Prostate gland (tissue), 2 donors: ENCODE measurements around the gene ABCD2. TPM values are rescaled to one million over a fixed set of nuclear protein-coding genes. Genes with fewer than 3 reads are reported as not detected.

ENCODE experiments used
- DNase-seq: peaks from one replicate; pipeline ENCODE4 v3.0.0-alpha.2; 2019; ENCODE audit warnings: low spot score
- H3K27ac ChIP-seq, 2 donors: fragments of 200-600 bp; sonication (generic); 2 replicates each; pipeline ENCODE4 v1.5.1; 2017 to 2019
- H3K27me3 ChIP-seq: fragments of 200-600 bp; sonication (generic); replicated peaks from 2 replicates; pipeline ENCODE4 v1.5.1; 2019; ENCODE audit not compliant: insufficient read depth
- H3K36me3 ChIP-seq, 2 donors: fragments of 200-600 bp; sonication (generic); 1 replicate in 1 of 2; 2 replicates in 1 of 2; pipeline versions ENCODE4 v1.5.1 to v1.8.1; 2017 to 2019
- H3K4me1 ChIP-seq: fragments of 200-600 bp; sonication (generic); replicated peaks from 2 replicates; pipeline ENCODE4 v1.5.1; 2019
- H3K4me3 ChIP-seq, 2 donors: fragments of 200-600 bp; sonication (generic); 2 replicates each; pipeline ENCODE4 v1.5.1; 2017 to 2019
- H3K9me3 ChIP-seq: fragments of 200-600 bp; sonication (generic); 2 replicates; pipeline ENCODE4 v1.5.1; 2017
- CTCF ChIP-seq, 4 experiments: fragments of 200-600 bp in 2 of 4; fragments of 450-650 bp in 2 of 4; sonication (generic) in 2 of 4; IDR thresholded peaks; 1 replicate in 3 of 4; 2 replicates in 1 of 4; pipeline ENCODE4 v1.5.1; 2016 to 2019; ENCODE audit warnings: antibody characterized with exemption in 4 of 4, mild to moderate bottlenecking in 2 of 4, moderate library complexity in 2 of 4
- POLR2A ChIP-seq: fragments of 450-650 bp; IDR thresholded peaks from one replicate; pipeline ENCODE4 v1.6.1; 2016; ENCODE audit warnings: antibody characterized with exemption, mild to moderate bottlenecking
- POLR2AphosphoS5 ChIP-seq: sonication (generic); formaldehyde crosslinking; IDR thresholded peaks from one replicate; pipeline ENCODE4 v1.6.1; 2017; ENCODE audit warnings: antibody characterized with exemption
- WGBS: methylation state at CpG from one replicate; pipeline ENCODE4 v1.1.5; 2018; 5-methylcytosine and 5-hydroxymethylcytosine counted together
- intact Hi-C: fragments of 100-400 bp; cut with DNase I; formaldehyde crosslinking; loops from one replicate; pipeline ENCODE4 v1.14.2; 2022
- total RNA-seq, 2 donors: library from RNA; depleted of rRNA; stranded (reverse); fragments of >200 nt; gene quantifications; one replicate each; pipeline ENCODE4 v1.1.0, GENCODE V29; 2016

The ABCD2 gene
- total RNA-seq, 2 donors from 2014 or later, result 0.40 TPM; not detected in 1

- no peaks in the 10 kb centered on the region for H3K9me3 ChIP-seq
- TF ChIP-seq POLR2A, result no peak
- TF ChIP-seq POLR2AphosphoS5, result no peak
- no peak for TF ChIP-seq CTCF (IDR thresholded peaks at IDR 0.05)
- no peak overlapping the region for H3K4me3 ChIP-seq
- intact Hi-C loops, result no loop called here
- no peaks in the 10 kb centered on the region for H3K4me1 ChIP-seq
- no peak for DNase-seq
- no peak overlapping the region for H3K27ac ChIP-seq
- no peaks in the 10 kb centered on the region for H3K27me3 ChIP-seq
- no peaks in the 10 kb centered on the region for H3K36me3 ChIP-seq
- 56% methylated on average over 2 of the region's 2 CpGs for WGBS
These were observed 23.7 kb downstream of the ABCD2 start for GRCh38 chr12:39595928-39596327.

- Histone ChIP-seq H3K4me3 (no peak overlapping the region), H3K9me3 (no peaks in the 10 kb centered on the region), H3K27ac (no peak overlapping the region), H3K36me3 (no peaks in the 10 kb centered on the region), H3K4me1 (no peaks in the 10 kb centered on the region), H3K27me3 (no peaks in the 10 kb centered on the region)
- DNase-seq, result no peak
- intact Hi-C loops, result no loop called here
- no peak for TF ChIP-seq POLR2A
- no peak for TF ChIP-seq CTCF (IDR thresholded peaks at IDR 0.05)
- TF ChIP-seq POLR2AphosphoS5, result no peak
These were observed 27.3 kb downstream of the ABCD2 start for GRCh38 chr12:39592295-39592694.

GRCh38 chr12:39588348-39588747 is 31.3 kb downstream of the ABCD2 start:
- TF ChIP-seq POLR2A (no peak), POLR2AphosphoS5 (no peak), CTCF (IDR thresholded peaks at IDR 0.05) (no peak)
- Histone ChIP-seq H3K36me3 (no peaks in the 10 kb centered on the region), H3K9me3 (no peaks in the 10 kb centered on the region), H3K4me3 (no peak overlapping the region), H3K27ac (no peak overlapping the region), H3K4me1 (no peaks in the 10 kb centered on the region), H3K27me3 (no peaks in the 10 kb centered on the region)
- intact Hi-C loops, result no loop called here
- no peak for DNase-seq
- 80% methylated on average over 9 of the region's 9 CpGs for WGBS

- WGBS, result 58% methylated on average over 3 of the region's 3 CpGs
- Histone ChIP-seq H3K4me3 (no peak overlapping the region), H3K9me3 (no peaks in the 10 kb centered on the region), H3K36me3 (no peaks in the 10 kb centered on the region), H3K27me3 (no peaks in the 10 kb centered on the region), H3K27ac (no peak overlapping the region), H3K4me1 (no peaks in the 10 kb centered on the region)
- TF ChIP-seq POLR2A (no peak), CTCF (IDR thresholded peaks at IDR 0.05) (no peak), POLR2AphosphoS5 (no peak)
- intact Hi-C loops, result no loop called here
- DNase-seq, result no peak
These were observed 32.4 kb downstream of the ABCD2 start for GRCh38 chr12:39587225-39587624.

GRCh38 chr12:39586816-39587215 is 32.8 kb downstream of the ABCD2 start:
- 83% methylated on average over 1 of the region's 1 CpG for WGBS
- Histone ChIP-seq H3K4me1 (no peaks in the 10 kb centered on the region), H3K9me3 (no peaks in the 10 kb centered on the region), H3K27me3 (no peaks in the 10 kb centered on the region), H3K27ac (no peak overlapping the region), H3K4me3 (no peak overlapping the region), H3K36me3 (no peaks in the 10 kb centered on the region)
- intact Hi-C loops, result no loop called here
- TF ChIP-seq CTCF (IDR thresholded peaks at IDR 0.05), result no peak
- TF ChIP-seq POLR2A, result no peak
- TF ChIP-seq POLR2AphosphoS5, result no peak
- DNase-seq, result no peak
